GM18526 (cell line): ENCODE results near the gene IRF2BP2.
A peak's percentile ranks its signal among the peaks of the same experiment; 100 is the strongest.

Experiments
- POLR2A ChIP-seq: IDR thresholded peaks from 3 replicates; pipeline ENCODE4 v1.6.1; 2011; ENCODE audit not compliant: insufficient read length; ENCODE audit errors: extremely low read depth

Gene IRF2BP2

DNA sequence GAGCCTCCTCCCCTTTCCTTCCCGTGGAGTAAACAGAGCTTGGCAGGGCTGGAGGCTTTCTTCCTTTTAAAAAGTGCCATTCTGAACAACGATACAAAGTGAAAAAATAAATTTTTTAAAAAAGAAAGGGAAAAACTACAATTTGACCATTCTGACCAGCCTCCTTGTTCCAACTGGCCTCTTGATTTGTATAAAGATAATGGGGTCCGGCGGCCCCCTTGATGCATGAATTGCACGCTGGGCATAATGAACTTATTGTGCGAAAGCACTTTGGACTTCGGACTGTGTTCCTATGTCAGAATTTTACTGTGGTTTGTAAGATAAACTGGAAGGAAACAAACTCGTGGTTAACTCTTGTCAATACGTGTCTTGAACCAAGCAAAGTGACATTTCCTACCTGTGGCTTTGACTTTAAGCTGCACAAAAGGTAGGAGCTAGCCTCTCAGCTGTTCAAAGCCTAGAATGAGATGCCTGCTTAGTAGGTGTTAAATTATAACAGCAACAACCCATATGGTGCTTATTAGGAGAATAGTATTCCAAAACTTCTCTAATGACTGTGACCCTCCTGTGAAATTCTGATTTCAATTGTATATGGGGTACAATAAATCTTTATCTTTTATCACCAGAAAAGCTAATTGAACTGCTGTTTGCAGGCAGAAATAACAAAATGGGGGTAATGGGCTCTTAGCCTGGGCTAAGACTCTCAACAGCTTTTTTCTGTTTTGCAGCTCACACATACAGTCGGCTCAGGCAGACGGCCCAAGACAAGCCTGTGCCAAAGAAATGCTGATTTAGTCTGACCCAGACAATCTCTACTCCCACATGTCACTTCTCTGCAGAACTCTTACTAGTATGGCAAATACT, 9.3 kb downstream of the IRF2BP2 start:
- TF ChIP-seq POLR2A = no peak

- TF ChIP-seq POLR2A = peak; percentile 52
Measured at GRCh38 chr1:234599617-234600417, 10.2 kb downstream of the IRF2BP2 start.

DNA sequence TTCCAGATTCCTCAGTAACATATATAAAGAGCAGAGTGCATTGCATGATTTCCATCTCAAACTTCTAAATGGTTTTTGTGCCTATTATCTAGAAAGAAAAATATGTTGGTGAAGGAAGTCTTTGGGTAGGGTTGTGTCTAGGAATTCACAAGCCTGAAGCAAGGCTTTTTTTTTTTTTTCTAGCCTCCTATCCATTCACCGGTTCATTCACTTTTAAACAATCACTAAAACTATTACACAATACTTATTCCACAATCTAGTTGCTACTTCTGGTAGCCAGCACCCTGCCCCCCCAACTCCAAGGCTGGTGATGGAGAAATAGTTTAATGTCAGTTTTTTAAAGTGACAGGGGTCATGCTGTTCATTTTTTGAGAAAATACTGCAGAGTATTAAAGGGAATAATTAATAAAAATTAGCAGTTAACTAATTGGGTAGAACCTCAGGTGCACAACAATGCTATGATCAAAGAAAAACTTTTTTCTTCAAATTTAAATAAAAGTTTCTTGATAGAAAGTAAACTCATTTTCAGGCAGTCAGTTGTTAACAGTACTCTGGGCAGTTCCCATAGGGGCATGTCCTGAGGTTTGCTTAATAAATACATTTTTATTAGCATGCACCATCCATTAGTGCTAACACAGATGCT, 10.9 kb downstream of the IRF2BP2 start:
- TF ChIP-seq POLR2A = no peak

DNA sequence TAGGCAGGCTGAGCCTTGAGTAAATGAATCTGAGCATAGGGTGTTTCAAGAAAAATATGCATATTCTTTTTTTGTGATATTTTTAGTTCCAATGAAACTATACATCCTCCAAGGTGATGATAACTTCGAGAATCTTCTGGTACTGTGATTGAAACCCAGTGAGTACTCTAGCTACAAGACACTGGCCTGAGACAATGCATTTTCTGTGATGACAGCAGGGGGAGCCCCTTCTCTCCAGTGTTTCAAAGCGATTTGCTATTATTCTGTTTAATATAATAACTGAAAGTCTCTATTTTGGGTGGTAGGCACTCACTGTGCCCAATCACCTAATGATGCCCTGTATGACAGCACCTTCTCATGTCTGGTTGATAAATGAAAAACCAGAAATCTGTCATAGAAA, 12.1 kb downstream of the IRF2BP2 start:
- no peak for TF ChIP-seq POLR2A

DNA sequence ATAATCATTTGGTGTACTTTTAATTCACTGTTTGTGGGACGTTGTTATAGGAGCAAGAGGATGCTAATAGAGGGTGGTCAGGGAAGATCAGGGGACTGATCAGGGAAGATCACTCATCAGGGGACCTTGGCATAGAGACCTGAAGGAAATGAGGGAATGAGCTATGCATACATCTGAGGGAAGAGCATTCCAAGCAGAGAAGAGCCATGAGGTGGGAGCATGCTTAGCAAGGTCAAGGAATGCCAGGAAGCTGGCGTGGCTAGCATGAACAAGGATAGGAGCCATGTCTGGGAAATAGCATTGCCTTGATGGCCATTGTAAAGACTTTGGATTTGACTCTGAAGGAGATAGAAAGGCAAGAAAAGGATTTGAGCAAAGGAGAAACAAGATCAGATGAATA, 14.1 kb downstream of the IRF2BP2 start:
- no peak for TF ChIP-seq POLR2A

- no peak for TF ChIP-seq POLR2A
Measured at GRCh38 chr1:234593771-234594504, 16.0 kb downstream of the IRF2BP2 start.

GRCh38 chr1:234593109-234593508, 16.9 kb downstream of the IRF2BP2 start:
- TF ChIP-seq POLR2A = no peak

DNA sequence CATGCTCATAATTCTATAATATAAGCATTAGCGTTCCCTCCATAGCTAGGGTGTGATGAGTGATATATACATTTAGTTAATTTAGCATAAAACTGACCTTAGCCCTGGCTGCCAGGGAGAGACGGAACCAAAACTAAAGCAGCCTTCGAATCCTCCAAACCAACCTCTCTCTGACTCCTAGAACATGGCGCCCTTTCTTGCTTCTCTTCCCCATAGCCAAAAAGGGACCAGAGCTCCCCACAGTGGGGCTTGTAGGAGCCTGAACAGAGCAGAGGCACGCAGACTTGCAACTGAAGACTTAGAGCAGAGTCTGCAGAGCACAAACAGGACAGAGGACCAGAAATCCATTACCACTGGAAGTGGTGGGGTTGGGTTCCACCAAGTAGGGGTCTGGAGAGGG, 17.7 kb downstream of the IRF2BP2 start:
- no peak for TF ChIP-seq POLR2A

GRCh38 chr1:234591131-234591530, 18.8 kb downstream of the IRF2BP2 start:
- TF ChIP-seq POLR2A = no peak

DNA sequence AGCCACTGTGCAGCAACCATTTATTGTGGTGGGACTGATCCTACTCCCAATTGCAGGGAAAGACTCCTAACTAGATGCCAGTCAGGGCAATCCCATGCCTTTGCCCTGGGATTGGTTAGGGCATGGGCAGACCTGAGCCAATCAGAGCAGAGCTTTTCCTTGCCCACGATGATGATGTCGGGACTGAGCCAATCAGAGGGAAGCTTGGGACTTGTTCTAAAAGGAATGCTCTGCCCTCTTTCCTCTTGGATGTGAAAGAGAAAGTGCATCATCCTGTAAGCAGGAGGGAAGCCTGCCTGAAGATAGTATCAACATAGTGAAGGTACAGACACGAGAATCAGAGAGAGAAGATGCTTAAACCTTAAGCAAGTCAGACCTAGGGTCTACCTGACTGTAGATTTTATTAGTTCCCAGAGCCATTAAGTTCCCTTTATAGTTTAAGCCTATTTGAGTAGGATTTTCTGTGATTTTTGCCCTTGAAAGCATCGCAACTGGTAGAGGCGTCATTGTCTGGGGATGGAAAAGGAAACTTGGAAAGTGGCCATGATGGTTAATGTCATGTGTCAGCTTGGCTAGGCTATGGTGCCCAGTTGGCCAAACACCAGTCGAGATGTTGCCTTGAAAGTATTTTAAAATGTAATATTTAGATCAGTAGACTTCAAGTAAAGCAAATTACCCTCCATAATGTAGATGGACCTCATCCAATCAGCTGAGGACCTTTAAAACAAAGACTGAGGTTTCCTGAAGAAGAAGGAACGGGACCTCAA, 19.9 kb downstream of the IRF2BP2 start:
- TF ChIP-seq POLR2A = no peak

DNA sequence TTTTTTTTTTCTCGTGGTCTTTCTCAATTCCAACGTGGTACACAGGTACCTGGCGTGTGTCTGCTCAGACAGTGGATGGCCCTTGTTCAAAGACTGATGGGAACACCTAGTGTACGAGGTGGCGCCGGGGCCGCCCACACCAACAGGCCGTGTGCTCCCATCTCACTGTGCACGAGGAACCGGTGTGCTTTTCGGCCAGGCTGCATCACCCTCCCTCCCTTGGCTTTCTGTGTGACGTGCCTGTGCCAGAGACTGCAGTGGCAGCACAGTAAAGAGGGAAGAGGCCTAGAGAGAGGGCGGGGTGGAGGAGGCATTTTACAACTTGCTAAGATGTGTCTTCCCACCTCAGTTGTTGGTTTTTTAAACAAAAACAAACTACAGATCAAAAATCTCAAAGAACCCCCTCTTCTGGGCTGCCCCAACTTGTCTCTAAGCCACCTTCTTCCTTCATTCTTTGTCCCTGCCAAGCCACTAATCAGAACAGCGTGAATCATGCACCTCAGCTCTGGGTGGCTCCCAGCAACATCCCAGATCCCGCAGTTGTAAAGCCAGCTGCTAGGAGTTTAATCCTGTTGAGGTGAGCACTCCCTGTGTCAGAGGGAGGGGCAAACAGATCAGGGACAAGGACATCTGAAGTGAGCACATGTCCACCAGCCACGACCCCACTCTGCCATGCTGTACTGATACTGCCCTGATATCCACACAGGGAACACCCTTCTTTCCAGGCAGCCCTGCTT, 20.7 kb downstream of the IRF2BP2 start:
- no peak for TF ChIP-seq POLR2A

DNA sequence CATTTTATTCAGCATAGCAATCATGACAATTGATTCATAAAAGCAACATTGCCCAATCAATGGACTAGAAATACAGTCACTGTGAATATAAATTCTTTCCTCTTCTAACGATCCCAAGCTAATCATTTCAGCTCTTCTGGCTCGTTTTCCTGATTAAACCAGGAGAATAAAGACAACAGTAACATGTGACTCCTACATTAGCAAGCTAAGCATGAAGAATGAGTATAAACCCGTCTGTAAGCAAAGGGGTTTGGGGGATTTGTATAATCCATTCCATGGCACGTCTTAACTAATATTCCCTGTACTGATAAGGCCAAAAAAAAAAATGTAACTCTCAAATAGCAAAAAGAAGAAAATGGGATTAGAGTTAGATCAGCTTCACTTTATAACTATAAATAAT, 21.6 kb downstream of the IRF2BP2 start:
- TF ChIP-seq POLR2A = no peak

- TF ChIP-seq POLR2A = no peak
Measured at GRCh38 chr1:234586892-234587485, 23.0 kb downstream of the IRF2BP2 start.
